Ramos (cell line): Measurements from ENCODE around the gene ZNF354B.
"Not testable (repeated sequence)": the region's sequence is repeated elsewhere in the genome, so short reads cannot be mapped to it uniquely, and the experiment has no call there.

Experiments used
- in situ Hi-C: fragments of 300-500 bp; cut with MboI; formaldehyde crosslinking; loops from one replicate; pipeline ENCODE4 v1.14.3; 2022; ENCODE audit warnings: low sequenced_read_pairs; ENCODE audit not compliant: unreplicated experiment

The ZNF354B gene

DNA sequence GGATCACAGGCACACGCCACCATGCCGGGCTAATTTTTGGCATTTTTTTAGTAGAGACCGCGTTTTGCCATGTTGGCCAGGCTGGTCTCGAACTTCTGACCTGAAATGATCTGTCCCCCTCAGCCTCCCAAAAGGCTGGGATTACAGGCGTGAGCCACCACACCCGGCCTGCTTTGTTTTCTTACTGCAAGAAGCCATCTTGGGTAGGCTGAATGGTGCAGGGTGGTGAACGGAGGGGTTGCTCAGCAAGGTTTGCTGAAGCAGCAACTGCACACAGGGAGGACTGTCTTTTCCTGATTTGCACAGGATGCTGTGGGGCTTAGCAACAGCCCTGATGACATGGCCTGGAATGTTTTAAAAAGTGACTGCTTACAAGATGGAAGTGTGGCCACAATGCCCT, 10.7 kb downstream of the ZNF354B start:
- in situ Hi-C loops, result no loop called here

DNA sequence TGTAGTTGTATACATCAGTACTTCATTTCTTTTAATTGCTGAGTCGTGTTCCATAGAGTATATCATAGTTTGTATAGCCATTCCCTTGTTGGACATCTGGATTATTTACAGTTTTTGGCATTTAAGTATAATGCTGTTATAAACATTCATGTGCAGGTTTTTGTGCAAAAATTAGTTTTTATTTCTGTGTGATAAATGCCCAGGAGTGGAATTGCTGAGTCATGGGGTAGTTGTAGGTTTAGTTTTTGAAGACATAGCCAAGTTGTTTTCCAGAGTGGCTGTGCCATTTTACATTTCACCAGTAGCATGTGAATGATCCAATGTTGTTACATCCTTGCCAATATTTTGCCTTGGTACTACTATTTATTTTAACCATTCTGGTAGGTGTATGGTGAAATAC, 12.5 kb downstream of the ZNF354B start:
- in situ Hi-C loops, result no loop called here

DNA sequence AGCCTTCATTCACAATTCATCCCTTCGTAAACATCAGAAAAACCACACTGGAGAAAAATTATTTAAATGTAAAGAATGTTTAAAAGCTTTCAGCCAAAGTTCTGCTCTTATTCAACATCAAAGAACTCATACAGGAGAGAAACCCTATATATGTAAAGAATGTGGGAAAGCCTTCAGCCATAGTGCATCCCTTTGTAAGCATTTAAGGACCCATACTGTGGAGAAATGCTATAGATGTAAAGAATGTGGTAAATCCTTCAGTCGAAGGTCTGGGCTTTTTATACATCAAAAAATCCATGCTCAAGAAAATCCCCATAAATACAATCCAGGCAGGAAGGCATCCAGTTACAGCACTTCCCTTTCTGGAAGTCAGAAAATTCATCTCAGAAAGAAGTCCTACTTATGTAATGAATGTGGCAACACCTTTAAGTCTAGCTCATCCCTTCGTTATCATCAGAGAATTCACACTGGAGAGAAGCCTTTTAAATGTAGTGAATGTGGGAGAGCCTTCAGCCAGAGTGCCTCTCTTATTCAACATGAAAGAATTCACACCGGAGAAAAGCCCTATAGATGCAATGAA, 23.5 kb downstream of the ZNF354B start:
- in situ Hi-C loops, result not testable (repeated sequence)

DNA sequence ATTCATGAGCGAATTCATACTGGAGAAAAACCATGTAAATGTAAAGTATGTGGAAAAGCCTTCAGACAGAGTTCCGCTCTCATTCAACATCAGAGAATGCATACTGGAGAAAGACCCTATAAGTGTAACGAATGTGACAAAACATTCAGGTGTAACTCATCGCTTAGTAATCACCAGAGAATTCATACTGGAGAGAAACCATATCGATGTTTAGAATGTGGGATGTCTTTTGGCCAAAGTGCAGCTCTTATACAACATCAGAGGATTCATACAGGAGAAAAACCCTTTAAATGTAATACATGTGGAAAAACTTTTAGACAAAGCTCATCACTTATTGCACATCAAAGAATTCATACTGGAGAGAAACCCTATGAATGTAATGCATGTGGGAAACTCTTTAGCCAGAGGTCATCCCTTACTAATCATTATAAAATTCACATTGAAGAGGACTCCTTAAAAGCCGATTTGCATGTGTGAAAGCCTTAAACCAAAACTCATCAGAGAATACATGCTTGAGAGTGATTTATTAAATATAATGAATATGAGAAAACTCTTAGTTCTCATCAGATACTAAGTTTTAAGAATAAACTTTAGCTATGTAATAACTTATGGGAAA, 24.2 kb downstream of the ZNF354B start:
- in situ Hi-C loops, result no loop called here

DNA sequence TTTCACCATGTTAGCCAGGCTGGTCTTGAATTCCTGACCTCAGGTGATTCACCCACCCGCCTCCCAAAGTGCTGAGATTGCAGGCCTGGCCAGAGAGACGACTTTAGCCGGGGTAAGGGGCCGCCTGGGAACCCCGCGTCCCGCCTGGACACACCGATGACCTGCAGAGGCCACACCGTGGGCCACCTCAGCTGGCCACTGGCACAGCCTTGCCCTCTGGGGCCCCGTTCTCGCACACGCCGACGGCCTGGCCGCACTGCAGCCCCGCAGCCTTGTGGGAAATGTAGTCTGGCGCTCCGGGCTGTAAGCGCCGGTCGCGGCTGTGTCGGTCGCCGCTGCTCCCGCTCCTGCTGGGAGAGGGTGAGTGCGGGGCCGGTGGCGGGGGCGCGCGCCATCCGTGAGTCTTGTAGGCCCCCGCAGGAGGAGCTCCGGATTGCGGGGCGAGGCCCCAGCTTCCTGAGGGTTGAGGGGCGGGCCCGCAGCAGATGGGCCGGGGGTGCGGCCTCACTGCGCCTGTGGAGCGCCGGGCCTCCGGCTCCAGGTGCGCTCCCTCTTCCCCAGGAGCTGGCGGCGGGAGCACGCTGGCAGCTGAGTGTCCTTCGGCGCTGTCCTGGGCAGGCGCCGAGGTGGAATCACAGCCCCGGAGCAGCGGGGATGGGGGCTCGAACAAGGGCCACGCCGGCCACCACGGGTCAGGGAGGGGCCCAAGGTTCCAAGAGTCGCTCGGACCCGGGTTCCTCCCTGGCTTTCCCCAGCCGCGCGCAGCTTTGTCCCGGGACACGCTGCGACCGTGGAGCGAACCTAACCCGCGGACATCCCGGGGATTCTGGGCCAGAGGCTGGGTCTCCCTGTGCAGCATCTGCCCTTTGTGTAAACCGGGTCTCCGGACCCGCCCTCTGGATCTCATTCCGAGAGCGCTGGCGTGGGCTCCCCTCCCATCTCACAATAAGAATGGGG, 36.1 kb downstream of the ZNF354B start, which contains the start of gene ZFP2:
Gene ZFP2, plus strand, starts transcription at position 299 of the 957 bp plus-strand sequence. CDS start 35,401 bp downstream, outside the sequence.
- in situ Hi-C loops, result no loop called here

DNA sequence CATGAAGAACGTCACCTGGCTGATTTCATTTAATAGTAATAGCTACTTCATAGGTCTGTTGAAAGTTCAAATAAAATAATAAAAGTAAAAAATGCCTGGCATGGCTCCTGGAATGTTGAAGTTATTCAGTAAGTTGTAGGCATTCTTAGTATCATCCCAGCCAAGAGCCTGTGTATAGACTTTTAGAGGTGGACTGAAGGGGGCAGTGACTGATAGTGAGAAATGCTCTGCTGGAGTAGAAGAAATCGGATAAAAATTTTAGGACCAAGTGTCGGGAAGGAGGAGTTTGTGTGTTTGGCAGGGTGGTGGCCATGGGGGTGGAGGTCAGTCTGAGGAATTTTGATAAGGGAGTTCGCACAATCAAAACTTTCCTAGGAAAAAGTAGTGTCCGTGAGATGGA, 39.5 kb downstream of the ZNF354B start:
- in situ Hi-C loops, result no loop called here

DNA sequence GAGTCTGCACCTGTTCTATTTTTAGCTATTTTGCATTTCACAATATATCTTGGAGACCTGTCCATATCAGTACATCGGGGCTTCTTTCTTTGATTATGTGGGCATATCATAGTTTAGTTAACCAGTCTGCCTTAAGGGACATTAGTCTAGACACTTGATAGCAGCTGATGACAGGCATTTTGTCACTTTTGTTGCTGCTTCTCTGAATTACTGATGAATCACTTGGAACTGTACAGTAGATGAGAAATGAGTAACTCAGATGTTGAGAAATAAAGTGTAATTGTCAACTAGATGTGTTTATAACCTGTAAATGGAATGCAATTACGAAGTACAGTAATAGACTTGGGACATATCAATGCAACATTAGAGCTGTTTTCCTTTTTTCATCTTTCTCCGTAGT, 43.1 kb downstream of the ZNF354B start:
- in situ Hi-C loops, result no loop called here

DNA sequence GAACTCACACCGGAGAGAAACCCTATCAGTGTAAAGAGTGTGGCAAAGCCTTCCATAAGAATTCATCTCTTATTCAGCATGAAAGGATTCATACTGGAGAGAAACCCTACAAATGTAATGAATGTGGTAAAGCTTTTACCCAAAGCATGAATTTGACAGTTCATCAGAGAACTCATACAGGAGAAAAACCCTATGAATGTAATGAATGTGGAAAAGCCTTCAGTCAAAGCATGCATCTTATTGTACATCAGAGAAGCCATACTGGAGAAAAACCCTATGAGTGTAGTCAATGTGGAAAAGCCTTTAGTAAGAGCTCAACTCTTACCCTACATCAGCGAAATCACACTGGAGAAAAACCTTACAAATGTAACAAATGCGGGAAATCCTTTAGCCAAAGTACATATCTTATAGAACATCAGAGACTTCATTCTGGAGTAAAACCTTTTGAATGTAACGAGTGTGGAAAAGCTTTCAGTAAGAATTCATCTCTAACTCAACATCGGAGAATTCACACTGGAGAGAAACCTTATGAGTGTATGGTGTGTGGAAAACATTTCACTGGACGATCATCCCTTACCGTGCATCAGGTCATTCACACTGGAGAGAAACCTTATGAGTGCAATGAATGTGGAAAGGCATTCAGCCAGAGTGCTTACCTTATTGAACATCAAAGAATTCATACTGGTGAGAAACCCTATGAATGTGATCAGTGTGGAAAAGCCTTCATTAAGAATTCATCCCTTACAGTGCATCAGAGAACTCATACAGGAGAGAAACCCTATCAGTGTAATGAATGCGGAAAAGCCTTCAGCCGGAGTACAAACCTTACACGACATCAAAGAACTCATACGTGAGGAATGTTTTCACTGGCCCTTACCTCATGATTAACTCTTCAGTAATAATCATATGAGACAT, 72.3 kb downstream of the ZNF354B start:
- in situ Hi-C loops, result no loop called here
